B cell (primary cell): Measurements from ENCODE around the gene FHIT. TPM values are rescaled to one million over a fixed set of nuclear protein-coding genes. Genes with fewer than 3 reads are reported as not detected.

ENCODE experiments used
- ATAC-seq: fragments of 200-7000 bp; cut with Tn5 transposase; one replicate; pipeline ENCODE4 v1.10.0; 2021; ENCODE audit warnings: low read depth, mild to moderate bottlenecking, moderate number of reproducible peaks, moderate library complexity
- CTCF ChIA-PET: fragments of 350-600 bp; sonication (Branson Sonifier 250); formaldehyde crosslinking; loops from one replicate; lab custom pipeline; 2021; ENCODE audit warnings: antibody characterized with exemption, inconsistent platforms; lab: Charles Lee
- POLR2A ChIA-PET: fragments of 350-600 bp; sonication (Branson Sonifier 250); formaldehyde crosslinking; loops from one replicate; lab custom pipeline; 2021; ENCODE audit warnings: antibody characterized with exemption; lab: Charles Lee
- DNase-seq: peaks from one replicate; pipeline ENCODE4 v3.0.0; 2013
- H2AFZ ChIP-seq: 2 replicates; pipeline ENCODE4 v1.6.1; 2012; ENCODE audit warnings: mild to moderate bottlenecking, low read depth, low read length; ENCODE audit not compliant: insufficient read depth, poor library complexity, severe bottlenecking
- H3K27ac ChIP-seq, 2 donors: 1 replicate in 1 of 2; 2 replicates in 1 of 2; pipeline ENCODE4 v1.5.1; 2012 to 2013; ENCODE audit warnings: low read length in 2 of 2, mild to moderate bottlenecking in 2 of 2, moderate library complexity in 1 of 2
- H3K27me3 ChIP-seq, 4 experiments: fragments of 200-600 bp in 1 of 4; sonication (generic) in 1 of 4; replicated peaks in 1 of 4; 1 replicate in 2 of 4; 2 replicates in 2 of 4; pipeline versions ENCODE4 v1.6.1 to v1.7.0; 2013 to 2016; ENCODE audit warnings: low read length in 3 of 4, mild to moderate bottlenecking in 2 of 4, mixed read lengths in 1 of 4, moderate library complexity in 1 of 4; ENCODE audit not compliant: insufficient read depth in 4 of 4, control insufficient read depth in 3 of 4; ENCODE audit errors: control extremely low read depth in 1 of 4
- H3K36me3 ChIP-seq, 2 experiments: replicated peaks in 1 of 2; 1 replicate in 1 of 2; 2 replicates in 1 of 2; pipeline versions ENCODE4 v1.6.1 to v1.7.1; 2013; ENCODE audit warnings: low read length in 1 of 2; ENCODE audit not compliant: insufficient read depth in 2 of 2, control insufficient read depth in 1 of 2; ENCODE audit errors: control extremely low read depth in 1 of 2, extremely low read depth in 1 of 2
- H3K4me1 ChIP-seq, 2 donors: fragments of 200-600 bp in 1 of 2; sonication (generic) in 1 of 2; 1 replicate in 1 of 2; 2 replicates in 1 of 2; pipeline versions ENCODE4 v1.5.1 to v1.6.1; 2013 to 2017; ENCODE audit warnings: low read length in 2 of 2; ENCODE audit not compliant: control insufficient read depth in 2 of 2, insufficient read depth in 2 of 2
- H3K4me2 ChIP-seq: replicated peaks from 2 replicates; pipeline ENCODE3; 2012; ENCODE audit warnings: mild to moderate bottlenecking, low read depth, low read length; ENCODE audit not compliant: poor library complexity, severe bottlenecking
- H3K4me3 ChIP-seq, 5 experiments: fragments of 200-600 bp in 1 of 5; sonication (generic) in 1 of 5; 1 replicate in 3 of 5; 2 replicates in 2 of 5; pipeline versions ENCODE4 v1.5.1 to v1.7.0; 2011 to 2016; ENCODE audit warnings: low read length in 4 of 5, mild to moderate bottlenecking in 4 of 5, low read depth in 2 of 5, control low read depth in 1 of 5, moderate library complexity in 1 of 5; ENCODE audit not compliant: insufficient read depth in 1 of 5; ENCODE audit errors: control extremely low read depth in 1 of 5, extremely low read depth in 1 of 5
- H3K79me2 ChIP-seq: fragments of 200-600 bp; sonication (generic); one replicate; pipeline ENCODE4 v1.6.0; 2016; ENCODE audit warnings: low read length; ENCODE audit not compliant: control insufficient read depth, insufficient read depth
- H3K9ac ChIP-seq: fragments of 200-600 bp; sonication (generic); 2 replicates; pipeline ENCODE4 v1.6.1; 2017; ENCODE audit warnings: mild to moderate bottlenecking, low read length, moderate library complexity
- H3K9me3 ChIP-seq, 3 donors: one replicate each; pipeline versions ENCODE4 v1.6.1 to v1.7.1; 2013; ENCODE audit warnings: low read length in 2 of 3; ENCODE audit not compliant: control insufficient read depth in 2 of 3, insufficient read depth in 1 of 3; ENCODE audit errors: control extremely low read depth in 1 of 3
- H4K20me1 ChIP-seq: 2 replicates; pipeline ENCODE4 v1.6.0; 2012; ENCODE audit warnings: mild to moderate bottlenecking, low read length; ENCODE audit not compliant: insufficient read depth, control insufficient read depth, poor library complexity, severe bottlenecking
- H3K27ac Mint-ChIP-seq: one replicate; pipeline ENCODE4 v1.8.0; 2021; ENCODE audit warnings: mixed read lengths
- H3K27me3 Mint-ChIP-seq: one replicate; pipeline ENCODE4 v1.8.0; 2021; ENCODE audit warnings: mixed read lengths
- H3K4me1 Mint-ChIP-seq: one replicate; pipeline ENCODE4 v1.8.0; 2021; ENCODE audit warnings: mixed read lengths
- H3K4me3 Mint-ChIP-seq: one replicate; pipeline ENCODE4 v1.8.0; 2021; ENCODE audit warnings: mixed read lengths
- H3K9me3 Mint-ChIP-seq: one replicate; pipeline ENCODE4 v1.8.0; 2022; ENCODE audit warnings: mixed read lengths; ENCODE audit not compliant: insufficient read depth
- CTCF ChIP-seq: fragments of 200-600 bp; IDR thresholded peaks from one replicate; pipeline ENCODE4 v1.8.0; 2022; ENCODE audit warnings: antibody characterized with exemption, mild to moderate bottlenecking
- EZH2 ChIP-seq: IDR thresholded peaks from 2 replicates; pipeline ENCODE4 v1.6.1; 2012; ENCODE audit warnings: borderline replicate concordance, low read depth, mild to moderate bottlenecking, moderate library complexity, low read length; ENCODE audit not compliant: insufficient read depth, poor library complexity, severe bottlenecking
- WGBS: methylation state at CpG from one replicate; pipeline ENCODE4 v1.1.5; 2013; ENCODE audit warnings: missing lambda C conversion rate; ENCODE audit not compliant: insufficient coverage; 5-methylcytosine and 5-hydroxymethylcytosine counted together
- intact Hi-C: fragments of 100-400 bp; cut with micrococcal nuclease; formaldehyde crosslinking; loops from one replicate; pipeline ENCODE4 v1.10.0; 2022
- polyA plus RNA-seq: library from polyadenylated mRNA; depleted of rRNA; stranded (reverse); fragments of >200 nt; gene quantifications from 2 replicates; pipeline ENCODE4 v1.2.3, GENCODE V29; 2012
- total RNA-seq, 2 donors: library from RNA; stranded (reverse); fragments of 120-200 nt in 1 of 2; gene quantifications; 1 replicate in 1 of 2; 2 replicates in 1 of 2; pipeline versions ENCODE4 v1.2.3 to v1.2.4, GENCODE V29; 2013 to 2022

FHIT gene
- total and polyA plus RNA-seq, 2 donors (not counting 1 experiment from before 2014, with no cell fraction given), result 1.7 to 7.8 TPM

GRCh38 chr3:59829527-59829926, 1421.7 kb downstream of the FHIT start:
- H3K4me2 ChIP-seq, result no peak overlapping the region
- H3K27ac ChIP-seq, result no peak overlapping the region
- CTCF ChIA-PET, result no interaction called here
- ATAC-seq, result no peak
- H3K36me3 ChIP-seq, result no peaks in the 10 kb centered on the region
- no peak overlapping the region for H2AFZ ChIP-seq
- no peak overlapping the region for H3K4me3 ChIP-seq
- no peak overlapping the region for H3K4me3 Mint-ChIP-seq
- no peaks in the 10 kb centered on the region for H3K27me3 ChIP-seq
- no peak for DNase-seq
- H4K20me1 ChIP-seq, result no peaks in the 10 kb centered on the region
- POLR2A ChIA-PET, result no interaction called here
- no peak overlapping the region for H3K27ac Mint-ChIP-seq
- no peaks in the 10 kb centered on the region for H3K4me1 ChIP-seq
- H3K9me3 ChIP-seq, result peaks cover 0 to 3% (median 0%) of the 10 kb centered on the region in 3 donors
- no peaks in the 10 kb centered on the region for H3K9me3 Mint-ChIP-seq
- H3K27me3 Mint-ChIP-seq, result no peaks in the 10 kb centered on the region
- intact Hi-C loops, result no loop called here
- no peaks in the 10 kb centered on the region for H3K79me2 ChIP-seq
- no peaks in the 10 kb centered on the region for H3K4me1 Mint-ChIP-seq
- WGBS, result no CpG with 5 or more reads among the region's 1 CpG
- no peak overlapping the region for H3K9ac ChIP-seq
- TF ChIP-seq EZH2, result no peak
- no peak for TF ChIP-seq CTCF

GRCh38 chr3:59824876-59825275, 1426.4 kb downstream of the FHIT start:
- H3K4me1 ChIP-seq, result no peaks in the 10 kb centered on the region
- no CpG with 5 or more reads among the region's 1 CpG for WGBS
- no peak overlapping the region for H3K4me3 Mint-ChIP-seq
- intact Hi-C loops, result no loop called here
- no peaks in the 10 kb centered on the region for H4K20me1 ChIP-seq
- no peaks in the 10 kb centered on the region for H3K9me3 ChIP-seq
- TF ChIP-seq EZH2 (no peak), CTCF (no peak)
- H3K36me3 ChIP-seq, result no peaks in the 10 kb centered on the region
- no peaks in the 10 kb centered on the region for H3K4me1 Mint-ChIP-seq
- DNase-seq (no peak), ATAC-seq (no peak)
- H3K9me3 Mint-ChIP-seq, result no peaks in the 10 kb centered on the region
- no peak overlapping the region for H3K4me2 ChIP-seq
- H3K9ac ChIP-seq, result no peak overlapping the region
- no peak overlapping the region for H2AFZ ChIP-seq
- peaks cover 3% of the 10 kb centered on the region for H3K27me3 Mint-ChIP-seq
- ChIA-PET CTCF (no interaction called here), POLR2A (no interaction called here)
- no peak overlapping the region for H3K4me3 ChIP-seq
- H3K27ac ChIP-seq, result no peak overlapping the region
- no peaks in the 10 kb centered on the region for H3K27me3 ChIP-seq
- no peaks in the 10 kb centered on the region for H3K79me2 ChIP-seq
- no peak overlapping the region for H3K27ac Mint-ChIP-seq
